GM12864 (cell line): Measurements from ENCODE around the gene ADAM23.

Source experiments
- DNase-seq: peaks from one replicate; pipeline ENCODE4 v3.0.0-alpha.2; 2011; ENCODE audit warnings: low read depth
- H3K4me3 ChIP-seq: 2 replicates; pipeline ENCODE4 v1.5.1; 2011; ENCODE audit warnings: mild to moderate bottlenecking, low read depth, low read length, control low read depth
- CTCF ChIP-seq: IDR thresholded peaks from 2 replicates; pipeline ENCODE4 v1.5.1; 2011; ENCODE audit warnings: low read depth, mild to moderate bottlenecking, moderate library complexity, low read length, control low read depth, inconsistent platforms; ENCODE audit errors: missing control alignments

The ADAM23 gene

GRCh38 chr2:206488623-206489022 is 45.3 kb downstream of the ADAM23 start:
- no peak overlapping the region for H3K4me3 ChIP-seq
- DNase-seq = no peak
- no peak for TF ChIP-seq CTCF

DNA sequence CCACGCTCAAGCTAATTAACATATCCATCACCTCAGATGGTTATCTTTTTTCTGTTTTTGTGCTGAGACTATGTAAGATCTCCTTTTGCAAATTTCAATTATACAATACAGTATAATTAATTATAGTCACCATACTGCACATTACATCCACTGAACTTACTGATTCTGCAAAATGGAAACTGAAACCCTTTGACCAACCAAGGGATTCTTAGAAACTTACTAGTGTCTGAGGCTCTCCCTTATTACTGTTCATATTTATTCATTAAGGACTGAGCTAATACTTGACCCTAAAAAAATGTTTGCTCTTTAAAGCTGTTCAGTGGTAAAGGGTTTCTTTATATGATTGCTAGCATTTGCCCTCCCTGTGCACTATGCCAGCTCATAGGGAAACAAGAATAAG is 50.7 kb downstream of the ADAM23 start:
- DNase-seq = no peak

DNA sequence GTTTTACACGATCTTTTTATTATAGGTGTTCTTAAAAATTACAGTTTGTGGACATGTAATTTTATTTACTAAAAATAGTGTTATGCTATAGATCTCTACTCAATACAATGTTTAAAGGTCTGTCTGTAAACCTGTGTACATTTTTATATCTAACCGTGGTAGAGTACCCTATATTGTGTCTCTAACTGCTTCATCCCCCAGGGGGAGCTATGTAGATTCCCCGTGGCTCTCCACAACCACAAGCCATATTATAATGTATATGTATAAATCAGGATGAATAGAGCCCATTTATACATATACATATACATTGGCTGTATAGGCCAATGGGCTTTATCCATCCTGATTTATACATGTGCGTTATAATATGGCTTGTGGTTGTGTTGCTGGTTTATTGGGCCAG is 59.4 kb downstream of the ADAM23 start:
- no peak for DNase-seq
- no peak for TF ChIP-seq CTCF

More for the DNA sequence above, 50.7 kb downstream of the ADAM23 start:
- no peak for TF ChIP-seq CTCF
- H3K4me3 ChIP-seq = no peak overlapping the region

GRCh38 chr2:206511283-206511682 is 68.0 kb downstream of the ADAM23 start:
- DNase-seq = no peak
- no peak overlapping the region for H3K4me3 ChIP-seq
- no peak for TF ChIP-seq CTCF

More for the DNA sequence above, 59.4 kb downstream of the ADAM23 start:
- no peak overlapping the region for H3K4me3 ChIP-seq

GRCh38 chr2:206512999-206513398 is 69.7 kb downstream of the ADAM23 start:
- no peak for TF ChIP-seq CTCF
- H3K4me3 ChIP-seq = no peak overlapping the region
- DNase-seq = no peak

- no peak for DNase-seq
- no peak for TF ChIP-seq CTCF
- H3K4me3 ChIP-seq = no peak overlapping the region
Measured at GRCh38 chr2:206515580-206515979, 72.2 kb downstream of the ADAM23 start.

- no peak for DNase-seq
Measured at GRCh38 chr2:206518997-206519396, 75.7 kb downstream of the ADAM23 start.

More at GRCh38 chr2:206518997-206519396, 75.7 kb downstream of the ADAM23 start:
- no peak for TF ChIP-seq CTCF
- no peak overlapping the region for H3K4me3 ChIP-seq
